ENCODE data around the gene ZDHHC5.
"Not testable (repeated sequence)": the region's sequence is repeated elsewhere in the genome, so short reads cannot be mapped to it uniquely, and the experiment has no call there.

The ZDHHC5 gene

GRCh38 chr11:57675176-57675941, 7.4 kb downstream of the ZDHHC5 start:
- DNase-seq, result no peak

GRCh38 chr11:57679396-57679795, 11.5 kb downstream of the ZDHHC5 start:
- no peak for DNase-seq

GRCh38 chr11:57680552-57680874, 12.6 kb downstream of the ZDHHC5 start:
- no peak for DNase-seq

GRCh38 chr11:57681168-57681567, 13.3 kb downstream of the ZDHHC5 start:
- DNase-seq, result no peak

- DNase-seq, result not testable (repeated sequence)
These were observed 22.6 kb downstream of the ZDHHC5 start for GRCh38 chr11:57690474-57690873.

- no peak for DNase-seq
These were observed 31.0 kb downstream of the ZDHHC5 start for GRCh38 chr11:57698843-57699365.

- DNase-seq, result no peak
These were observed 31.9 kb downstream of the ZDHHC5 start for GRCh38 chr11:57699813-57700212.

GRCh38 chr11:57700425-57700824, 32.5 kb downstream of the ZDHHC5 start:
- DNase-seq, result no peak

- DNase-seq, result no peak
These were observed 35.4 kb downstream of the ZDHHC5 start for GRCh38 chr11:57703341-57703740.

GRCh38 chr11:57704932-57705331, 37.0 kb downstream of the ZDHHC5 start:
- no peak for DNase-seq

- DNase-seq, result not testable (repeated sequence)
These were observed 37.5 kb downstream of the ZDHHC5 start for GRCh38 chr11:57705432-57705831.

- no peak for DNase-seq
These were observed 42.0 kb downstream of the ZDHHC5 start for GRCh38 chr11:57709802-57710367.

- peak; percentile 59 for DNase-seq
These were observed 43.7 kb downstream of the ZDHHC5 start, which contains the start of gene MED19 for GRCh38 chr11:57711414-57712255. Gene MED19 (minus strand): TSS chr11:57712215. CDS start chr11:57712179, 36 bp downstream.

GRCh38 chr11:57712256-57713150, 44.6 kb downstream of the ZDHHC5 start, which contains the start of gene TMX2:
Gene TMX2 (plus strand): TSS chr11:57712593. CDS start chr11:57712619, 26 bp downstream.
- peak; percentile 99 for DNase-seq

GRCh38 chr11:57713835-57714234, 45.9 kb downstream of the ZDHHC5 start:
- no peak for DNase-seq

GRCh38 chr11:57716726-57717125, 48.8 kb downstream of the ZDHHC5 start:
- DNase-seq, result not testable (repeated sequence)

GRCh38 chr11:57727185-57727584, 59.3 kb downstream of the ZDHHC5 start:
- DNase-seq, result no peak

GRCh38 chr11:57728829-57729228, 60.9 kb downstream of the ZDHHC5 start:
- no peak for DNase-seq

- no peak for DNase-seq
These were observed 61.6 kb downstream of the ZDHHC5 start for GRCh38 chr11:57729479-57729878.

GRCh38 chr11:57732661-57733060, 64.7 kb downstream of the ZDHHC5 start:
- DNase-seq, result no peak

GRCh38 chr11:57735619-57736298, 67.8 kb downstream of the ZDHHC5 start:
- DNase-seq, result no peak

Data from fibroblast of upper back skin (primary cell).